NCI-H1436 (cell line): Measurements from ENCODE around the gene MGAT4B.
"Not testable (repeated sequence)": the region's sequence is repeated elsewhere in the genome, so short reads cannot be mapped to it uniquely, and the experiment has no call there.

Source experiments
- DNase-seq: peaks from one replicate; lab custom pipeline; 2025; lab: John Stamatoyannopoulos, UW

MGAT4B gene

GRCh38 chr5:179806250-179807048, at the start of gene MGAT4B:
MGAT4B (minus strand) TSS chr5:179806866; CDS start chr5:179806583, 283 bp downstream.
- peak; percentile 29 for DNase-seq

- DNase-seq, result no peak
Observed at GRCh38 chr5:179854356-179854755, 47.7 kb upstream of the MGAT4B start.

GRCh38 chr5:179852993-179853547, 46.4 kb upstream of the MGAT4B start:
- DNase-seq, result no peak

- DNase-seq, result no peak
Observed at GRCh38 chr5:179841621-179842020, 35.0 kb upstream of the MGAT4B start.

- no peak for DNase-seq
Observed at GRCh38 chr5:179840766-179841165, 34.1 kb upstream of the MGAT4B start.

GRCh38 chr5:179840321-179840720, 33.7 kb upstream of the MGAT4B start:
- DNase-seq, result no peak

GRCh38 chr5:179839328-179840256, 32.9 kb upstream of the MGAT4B start:
- DNase-seq, result no peak

GRCh38 chr5:179837076-179838011, 30.7 kb upstream of the MGAT4B start:
- no peak for DNase-seq

GRCh38 chr5:179836225-179837019, 29.8 kb upstream of the MGAT4B start:
- DNase-seq, result no peak

- not testable (repeated sequence) for DNase-seq
Observed at GRCh38 chr5:179834871-179835270, 28.2 kb upstream of the MGAT4B start.

- no peak for DNase-seq
Observed at GRCh38 chr5:179834120-179834519, 27.5 kb upstream of the MGAT4B start.

- no peak for DNase-seq
Observed at GRCh38 chr5:179833709-179834070, 27.0 kb upstream of the MGAT4B start.

GRCh38 chr5:179833056-179833708, 26.5 kb upstream of the MGAT4B start:
- DNase-seq, result no peak

- DNase-seq, result no peak
Observed at GRCh38 chr5:179832039-179832745, 25.5 kb upstream of the MGAT4B start.

GRCh38 chr5:179830818-179831468, 24.3 kb upstream of the MGAT4B start:
- no peak for DNase-seq

GRCh38 chr5:179829732-179830435, 23.2 kb upstream of the MGAT4B start:
- no peak for DNase-seq

GRCh38 chr5:179828756-179829421, 22.2 kb upstream of the MGAT4B start:
- no peak for DNase-seq

GRCh38 chr5:179827680-179828079, 21.0 kb upstream of the MGAT4B start:
- no peak for DNase-seq
